Transverse colon (tissue), 4 donors: ENCODE data around the gene LTBP2. TPM values are rescaled to one million over a fixed set of nuclear protein-coding genes. Genes with fewer than 3 reads are reported as not detected.

Experiments used
- DNase-seq: peaks from one replicate; pipeline ENCODE4 v3.0.0-alpha.2; 2019
- H3K27ac ChIP-seq, 4 donors: fragments of 200-600 bp; sonication (generic); 2 replicates each; pipeline ENCODE4 v1.5.1; 2016 to 2018; ENCODE audit warnings: inconsistent platforms in 4 of 4
- H3K27me3 ChIP-seq: fragments of 200-600 bp; sonication (generic); 2 replicates; pipeline ENCODE4 v1.5.1; 2017; ENCODE audit warnings: inconsistent platforms
- H3K36me3 ChIP-seq, 4 donors: fragments of 200-600 bp; sonication (generic); 2 replicates each; pipeline ENCODE4 v1.5.1; 2017 to 2019; ENCODE audit warnings: inconsistent platforms in 4 of 4
- H3K4me1 ChIP-seq, 4 donors: fragments of 200-600 bp; sonication (generic); 2 replicates each; pipeline ENCODE4 v1.5.1; 2017 to 2020; ENCODE audit warnings: inconsistent platforms in 4 of 4
- H3K4me3 ChIP-seq, 4 donors: fragments of 200-600 bp; sonication (generic); 1 replicate in 1 of 4; 2 replicates in 3 of 4; pipeline versions ENCODE4 v1.5.1 to v1.6.1; 2017 to 2019; ENCODE audit warnings: inconsistent platforms in 4 of 4
- H3K9me3 ChIP-seq, 2 donors: fragments of 200-600 bp; sonication (generic); 2 replicates each; pipeline ENCODE4 v1.5.1; 2017 to 2019; ENCODE audit warnings: inconsistent platforms in 2 of 2
- CTCF ChIP-seq, 5 experiments: fragments of 200-600 bp in 3 of 5; fragments of 450-650 bp in 2 of 5; sonication (generic) in 3 of 5; IDR thresholded peaks; 1 replicate in 2 of 5; 2 replicates in 3 of 5; pipeline ENCODE4 v1.5.1; 2016 to 2017; ENCODE audit warnings: antibody characterized with exemption in 5 of 5, inconsistent platforms in 3 of 5, mild to moderate bottlenecking in 2 of 5, moderate library complexity in 1 of 5
- EP300 ChIP-seq: sonication (generic); formaldehyde crosslinking; IDR thresholded peaks from one replicate; pipeline ENCODE4 v1.6.1; 2017; ENCODE audit warnings: antibody characterized with exemption, low read depth
- POLR2A ChIP-seq: fragments of 450-650 bp; IDR thresholded peaks from one replicate; pipeline ENCODE4 v1.6.1; 2016; ENCODE audit warnings: antibody characterized with exemption, mild to moderate bottlenecking, moderate library complexity
- POLR2AphosphoS5 ChIP-seq, 3 donors: sonication (generic); formaldehyde crosslinking; IDR thresholded peaks; one replicate each; pipeline ENCODE4 v1.6.1; 2016; ENCODE audit warnings: antibody characterized with exemption in 3 of 3
- WGBS, 2 donors: methylation state at CpG; one replicate each; pipeline ENCODE4 v1.1.5; 2018; ENCODE audit warnings: low coverage in 1 of 2; 5-methylcytosine and 5-hydroxymethylcytosine counted together
- in situ Hi-C, 4 donors: fragments of 200-750 bp; cut with MboI; loops; one replicate each; pipeline versions ENCODE4 v1.15.0 to v1.15.1; 2017; ENCODE audit warnings: low sequenced_read_pairs in 3 of 4, low pct_ligation_motif_present in 1 of 4, low pct_unique_long_range_greater_than_20kb in 1 of 4
- intact Hi-C: fragments of 100-400 bp; cut with DNase I; formaldehyde crosslinking; loops from one replicate; pipeline ENCODE4 v1.15.1; 2023; ENCODE audit warnings: low total_unique reads
- total RNA-seq, 4 donors: library from RNA; depleted of rRNA; stranded (reverse); fragments of >200 nt; gene quantifications; one replicate each; pipeline ENCODE4 v1.1.0, GENCODE V29; 2016

Gene LTBP2
- total RNA-seq, 4 donors from 2014 or later, result 9.7 to 15.3 (median 11.9) TPM

DNA sequence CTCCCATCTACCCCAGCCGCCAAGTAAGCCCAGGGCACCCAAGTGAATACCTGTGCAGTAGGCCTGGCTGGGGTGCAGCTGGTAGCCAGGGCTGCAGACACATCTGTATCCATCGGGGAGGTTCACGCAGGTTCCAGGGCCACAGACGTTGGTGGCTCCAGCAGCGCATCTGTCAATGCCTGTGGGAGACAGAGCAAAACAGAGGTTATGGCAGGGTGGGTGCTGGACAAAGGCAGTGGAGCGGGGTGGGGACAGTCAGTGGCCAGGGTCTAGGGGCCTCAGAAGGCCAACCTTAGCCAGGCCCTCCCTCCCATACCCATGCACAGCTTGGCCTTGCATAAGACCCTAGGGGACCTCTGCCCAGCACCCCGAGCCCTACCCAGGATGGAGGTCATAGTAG is 89.3 kb downstream of the LTBP2 start:
- no peak for DNase-seq
- Histone ChIP-seq H3K36me3 (no peaks in the 10 kb centered on the region), H3K4me3 (no peak overlapping the region), H3K27me3 (no peaks in the 10 kb centered on the region), H3K9me3 (no peaks in the 10 kb centered on the region), H3K27ac (no peak overlapping the region), H3K4me1 (no peaks in the 10 kb centered on the region)
- 83% methylated on average over 7 of the region's 7 CpGs; no CpG with 5 or more reads in 1 of the 2 donors for WGBS, 2 donors
- no peak for TF ChIP-seq POLR2A
- TF ChIP-seq EP300, result no peak
- in situ Hi-C loops (no loop called here), intact Hi-C loops (no loop called here)

DNA sequence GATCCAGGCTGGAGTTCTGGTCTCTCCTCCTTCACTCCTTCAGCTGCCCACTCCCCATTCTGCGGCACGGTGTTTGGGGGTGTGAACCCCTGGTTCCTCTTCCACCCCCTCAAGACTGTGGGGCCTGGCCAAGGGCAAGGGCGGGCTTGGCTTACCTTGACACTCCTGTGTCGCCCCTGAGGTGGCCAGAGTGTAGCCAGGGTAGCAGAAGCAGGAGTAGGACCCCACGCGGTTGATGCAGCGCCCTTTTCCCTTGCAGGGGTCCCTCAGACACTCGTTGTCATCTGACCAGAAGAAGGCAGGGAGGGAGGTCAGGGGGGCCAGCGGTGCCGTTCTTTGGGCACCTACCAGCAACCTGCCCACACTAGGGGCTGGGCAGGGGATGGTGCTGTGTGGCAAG is 90.3 kb downstream of the LTBP2 start:
- 85% methylated on average over 10 of the region's 10 CpGs; no CpG with 5 or more reads in 1 of the 2 donors for WGBS, 2 donors
- no peak for DNase-seq

GRCh38 chr14:74519316-74520074 is 92.5 kb downstream of the LTBP2 start:
- in situ Hi-C loops (no loop called here), intact Hi-C loops (no loop called here)
- Histone ChIP-seq H3K27me3 (no peaks in the 10 kb centered on the region), H3K36me3 (no peaks in the 10 kb centered on the region), H3K4me3 (no peak overlapping the region), H3K9me3 (no peaks in the 10 kb centered on the region), H3K4me1 (no peaks in the 10 kb centered on the region), H3K27ac (no peak overlapping the region)
- 82 to 92% methylated on average over 1 to 6 of the region's 6 CpGs for WGBS, 2 donors
- no peak for TF ChIP-seq POLR2AphosphoS5 (IDR thresholded peaks at IDR 0.05)
- no peak for TF ChIP-seq EP300
- no peak for DNase-seq

More for the DNA sequence above, 90.3 kb downstream of the LTBP2 start:
- no peak overlapping the region for H3K4me3 ChIP-seq
- H3K9me3 ChIP-seq, result no peaks in the 10 kb centered on the region
- intact Hi-C loops (no loop called here), in situ Hi-C loops (no loop called here)
- H3K27me3 ChIP-seq, result no peaks in the 10 kb centered on the region
- no peaks in the 10 kb centered on the region for H3K36me3 ChIP-seq
- no peaks in the 10 kb centered on the region for H3K4me1 ChIP-seq
- H3K27ac ChIP-seq, result no peak overlapping the region
- TF ChIP-seq POLR2A, result no peak
- TF ChIP-seq CTCF (IDR thresholded peaks at IDR 0.05), result no peak
- TF ChIP-seq POLR2AphosphoS5 (IDR thresholded peaks at IDR 0.05), result no peak
- TF ChIP-seq EP300, result no peak

DNA sequence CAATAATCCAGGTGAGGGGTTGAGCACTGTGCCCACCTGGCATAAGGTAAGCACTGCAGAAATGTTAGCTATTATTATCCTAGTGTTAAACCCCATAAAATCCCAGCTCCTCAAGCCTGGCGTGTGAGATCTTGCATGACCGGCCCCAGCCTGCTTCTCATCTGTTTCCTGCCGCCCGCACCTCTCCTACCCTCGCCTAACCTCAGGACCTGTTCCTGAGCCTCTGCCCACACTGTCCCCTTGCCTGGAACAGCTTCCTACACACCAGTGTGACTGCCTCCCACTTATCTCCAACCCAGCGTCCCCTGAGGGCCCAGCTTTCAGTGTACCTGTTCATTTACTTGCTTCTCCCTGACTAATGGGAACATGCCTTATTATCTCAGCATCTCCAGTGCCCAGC is 93.8 kb downstream of the LTBP2 start:
- Histone ChIP-seq H3K9me3 (no peaks in the 10 kb centered on the region), H3K4me3 (no peak overlapping the region), H3K27me3 (no peaks in the 10 kb centered on the region), H3K27ac (no peak overlapping the region), H3K36me3 (no peaks in the 10 kb centered on the region), H3K4me1 (no peaks in the 10 kb centered on the region)
- in situ Hi-C loops, result no loop called here
- no peak for DNase-seq
- intact Hi-C loops, result no loop called here
- no peak for TF ChIP-seq POLR2AphosphoS5 (IDR thresholded peaks at IDR 0.05)
- no peak for TF ChIP-seq EP300
- no peak for TF ChIP-seq POLR2A
- TF ChIP-seq CTCF (IDR thresholded peaks at IDR 0.05), result no peak
- WGBS, 2 donors, result 79% methylated on average over 6 of the region's 6 CpGs; no CpG with 5 or more reads in 1 of the 2 donors

- Histone ChIP-seq H3K4me1 (no peaks in the 10 kb centered on the region), H3K4me3 (no peak overlapping the region), H3K9me3 (no peaks in the 10 kb centered on the region), H3K27me3 (no peaks in the 10 kb centered on the region), H3K27ac (no peak overlapping the region), H3K36me3 (no peaks in the 10 kb centered on the region)
- intact Hi-C loops (no loop called here), in situ Hi-C loops (no loop called here)
- DNase-seq, result no peak
- TF ChIP-seq POLR2AphosphoS5 (IDR thresholded peaks at IDR 0.05) (no peak), EP300 (no peak), CTCF (IDR thresholded peaks at IDR 0.05) (no peak)
- 71% methylated on average over 4 of the region's 4 CpGs; no CpG with 5 or more reads in 1 of the 2 donors for WGBS, 2 donors
Measured at GRCh38 chr14:74517731-74518130, 94.3 kb downstream of the LTBP2 start.
